ENCODE results near the gene POU2F2. TPM values are rescaled to one million over a fixed set of nuclear protein-coding genes. Genes with fewer than 3 reads are reported as not detected.

The POU2F2 gene
- total RNA-seq, 4 donors from 2014 or later, result 0.93 to 1.8 (median 1.5) TPM

DNA sequence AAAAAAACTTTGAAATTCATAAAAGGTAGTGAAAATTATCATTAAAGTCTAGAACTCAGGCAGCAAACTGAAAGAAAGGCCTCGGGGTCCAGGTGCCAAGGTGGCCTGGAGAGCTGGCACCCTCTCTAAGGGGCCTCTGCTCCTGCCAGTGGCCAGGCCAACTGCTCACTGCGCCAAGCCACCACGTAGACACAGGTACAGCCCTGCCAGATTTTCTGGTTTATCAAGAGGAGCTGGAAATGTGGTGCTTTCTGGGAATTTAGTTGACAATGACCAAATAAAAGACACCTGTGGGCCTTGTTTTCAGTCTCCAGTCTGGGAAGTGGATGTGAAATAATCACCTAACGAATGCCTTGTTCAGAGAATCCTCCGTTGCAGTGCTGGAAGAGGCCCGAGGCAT, 33.5 kb downstream of the POU2F2 start:
- 70 to 82% methylated on average over 4 to 6 of the region's 6 CpGs for WGBS, 2 donors (ENCODE audit: low coverage in 1 of 2)
- no peak for ATAC-seq
- Histone ChIP-seq H3K36me3 (no peaks in the 10 kb centered on the region), H3K9me3 (no peaks in the 10 kb centered on the region), H3K4me1 (peaks cover 0 to 26% (median 7%) of the 10 kb centered on the region in 3 donors), H3K4me3 (no peak overlapping the region), H3K27me3 (no peaks in the 10 kb centered on the region), H3K27ac (no peak overlapping the region)
- no peak for TF ChIP-seq POLR2AphosphoS5 (IDR thresholded peaks at IDR 0.05)
- TF ChIP-seq, protein P1, sequence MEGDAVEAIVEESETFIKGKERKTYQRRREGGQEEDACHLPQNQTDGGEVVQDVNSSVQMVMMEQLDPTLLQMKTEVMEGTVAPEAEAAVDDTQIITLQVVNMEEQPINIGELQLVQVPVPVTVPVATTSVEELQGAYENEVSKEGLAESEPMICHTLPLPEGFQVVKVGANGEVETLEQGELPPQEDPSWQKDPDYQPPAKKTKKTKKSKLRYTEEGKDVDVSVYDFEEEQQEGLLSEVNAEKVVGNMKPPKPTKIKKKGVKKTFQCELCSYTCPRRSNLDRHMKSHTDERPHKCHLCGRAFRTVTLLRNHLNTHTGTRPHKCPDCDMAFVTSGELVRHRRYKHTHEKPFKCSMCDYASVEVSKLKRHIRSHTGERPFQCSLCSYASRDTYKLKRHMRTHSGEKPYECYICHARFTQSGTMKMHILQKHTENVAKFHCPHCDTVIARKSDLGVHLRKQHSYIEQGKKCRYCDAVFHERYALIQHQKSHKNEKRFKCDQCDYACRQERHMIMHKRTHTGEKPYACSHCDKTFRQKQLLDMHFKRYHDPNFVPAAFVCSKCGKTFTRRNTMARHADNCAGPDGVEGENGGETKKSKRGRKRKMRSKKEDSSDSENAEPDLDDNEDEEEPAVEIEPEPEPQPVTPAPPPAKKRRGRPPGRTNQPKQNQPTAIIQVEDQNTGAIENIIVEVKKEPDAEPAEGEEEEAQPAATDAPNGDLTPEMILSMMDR (IDR thresholded peaks at IDR 0.05), result no peak
- no peak for TF ChIP-seq EP300 (IDR thresholded peaks at IDR 0.05)
- no peak for TF ChIP-seq POLR2A (IDR thresholded peaks at IDR 0.05)

DNA sequence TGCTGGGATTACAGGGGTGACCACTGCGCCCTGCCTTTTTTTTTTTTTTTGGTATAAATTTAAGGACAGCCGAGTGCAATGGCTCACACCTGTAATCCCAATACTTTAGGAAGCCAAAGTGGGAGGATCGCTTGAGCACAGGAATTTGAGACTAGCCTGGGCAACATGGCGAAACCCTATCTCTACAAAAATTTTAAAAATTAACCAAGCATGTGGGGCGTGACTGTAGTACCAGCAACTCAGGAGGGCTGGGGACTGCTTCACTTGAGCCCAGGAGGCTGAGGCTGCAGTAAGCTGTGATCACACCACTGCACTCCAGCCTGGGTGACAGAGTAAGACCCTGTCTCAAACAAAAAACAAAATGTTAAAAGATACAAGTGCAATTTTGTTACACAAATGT, 34.8 kb downstream of the POU2F2 start:
- Histone ChIP-seq H3K9me3 (no peaks in the 10 kb centered on the region), H3K27me3 (no peaks in the 10 kb centered on the region), H3K4me1 (peaks cover 0 to 31% (median 7%) of the 10 kb centered on the region in 3 donors), H3K27ac (no peak overlapping the region), H3K4me3 (no peak overlapping the region), H3K36me3 (no peaks in the 10 kb centered on the region)
- 100% methylated on average over 2 of the region's 5 CpGs; no CpG with 5 or more reads in 1 of the 2 donors for WGBS, 2 donors (ENCODE audit: low coverage in 1 of 2)
- ATAC-seq, result no peak
- TF ChIP-seq EP300 (IDR thresholded peaks at IDR 0.05) (no peak), POLR2AphosphoS5 (IDR thresholded peaks at IDR 0.05) (no peak), POLR2A (IDR thresholded peaks at IDR 0.05) (no peak)
- TF ChIP-seq, protein P1 (IDR thresholded peaks at IDR 0.05), result no peak

- Histone ChIP-seq H3K27me3 (no peaks in the 10 kb centered on the region), H3K36me3 (peaks cover 0 to 3% of the 10 kb centered on the region in 2 donors), H3K4me3 (peak overlapping the region; percentile 4 to 50), H3K27ac (peak overlapping the region in 3 of 4 donors; percentile 49 to 80 (median 71)), H3K9me3 (no peaks in the 10 kb centered on the region), H3K4me1 (peaks cover 0 to 42% (median 7%) of the 10 kb centered on the region in 3 donors)
- 26 to 37% methylated on average over 5 to 11 of the region's 15 CpGs for WGBS, 2 donors (ENCODE audit: low coverage in 1 of 2)
- ATAC-seq, result peak; percentile 73
- no peak for TF ChIP-seq POLR2AphosphoS5 (IDR thresholded peaks at IDR 0.05)
- TF ChIP-seq, protein P1 (IDR thresholded peaks at IDR 0.05), result no peak
- TF ChIP-seq POLR2A (IDR thresholded peaks at IDR 0.05), result no peak
- no peak for TF ChIP-seq EP300 (IDR thresholded peaks at IDR 0.05)
Observed at GRCh38 chr19:42096255-42096837, 35.9 kb downstream of the POU2F2 start.

DNA sequence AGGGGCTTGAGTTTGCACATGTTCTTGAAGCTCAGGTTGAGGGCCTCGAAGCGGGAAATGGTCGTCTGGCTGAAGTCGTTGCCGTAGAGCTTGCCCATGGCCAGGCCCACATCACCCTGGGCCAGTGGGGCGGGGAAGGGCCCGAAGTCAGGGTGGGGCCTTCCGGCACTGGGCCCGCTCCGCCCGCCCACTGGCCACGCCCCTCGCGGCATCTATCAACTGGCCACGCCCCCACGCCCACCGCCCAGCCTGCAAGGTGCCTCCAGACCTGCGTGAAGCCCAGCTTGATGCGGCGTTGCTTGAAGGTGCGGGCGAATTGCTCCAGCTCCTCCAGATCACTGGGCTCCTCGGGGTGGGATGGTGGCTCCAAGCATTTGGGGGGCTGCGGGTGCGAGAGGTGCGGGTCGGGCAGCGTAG, 36.4 kb downstream of the POU2F2 start:
- peak overlapping the region in 3 of 4 donors; percentile 49 to 80 (median 71) for H3K27ac ChIP-seq
- peaks cover 0 to 5% of the 10 kb centered on the region in 2 donors for H3K36me3 ChIP-seq
- H3K4me1 ChIP-seq, result peaks cover 0 to 43% (median 7%) of the 10 kb centered on the region in 3 donors
- H3K4me3 ChIP-seq, result peak overlapping the region; percentile 4 to 50
- no peaks in the 10 kb centered on the region for H3K27me3 ChIP-seq
- WGBS, 2 donors (ENCODE audit: low coverage in 1 of 2), result no CpG with 5 or more reads among the region's 28 CpGs
- H3K9me3 ChIP-seq, result no peaks in the 10 kb centered on the region
- TF ChIP-seq, protein P1 (IDR thresholded peaks at IDR 0.05), result no peak
- no peak for TF ChIP-seq POLR2AphosphoS5 (IDR thresholded peaks at IDR 0.05)
- TF ChIP-seq EP300 (IDR thresholded peaks at IDR 0.05), result no peak
- no peak for TF ChIP-seq POLR2A (IDR thresholded peaks at IDR 0.05)
- peak; percentile 50 for ATAC-seq
